GM18507 (cell line): ENCODE measurements around the gene HSPH1.

Source experiments
- DNase-seq: peaks from one replicate; pipeline ENCODE4 v3.0.0; 2011; ENCODE audit warnings: low read depth; ENCODE audit not compliant: insufficient read length; ENCODE audit errors: extremely low spot score
- FAIRE-seq: peaks from 2 replicates; lab custom pipeline; 2011; peaks lifted over from hg19 to GRCh38; lab: Jason Lieb, UNC

Gene HSPH1

GRCh38 chr13:31136724-31137123 is 25.0 kb downstream of the HSPH1 start:
- FAIRE-seq: no peak

GRCh38 chr13:31134039-31134711 is 27.5 kb downstream of the HSPH1 start:
- DNase-seq (no peak), FAIRE-seq (no peak)

More at GRCh38 chr13:31136724-31137123, 25.0 kb downstream of the HSPH1 start:
- no peak for DNase-seq

GRCh38 chr13:31133621-31134020 is 28.1 kb downstream of the HSPH1 start:
- FAIRE-seq: no peak

GRCh38 chr13:31131470-31131961 is 30.2 kb downstream of the HSPH1 start:
- no peak for FAIRE-seq

More at GRCh38 chr13:31133621-31134020, 28.1 kb downstream of the HSPH1 start:
- DNase-seq: no peak

GRCh38 chr13:31129419-31129818 is 32.3 kb downstream of the HSPH1 start:
- FAIRE-seq (no peak), DNase-seq (no peak)

More at GRCh38 chr13:31131470-31131961, 30.2 kb downstream of the HSPH1 start:
- DNase-seq: no peak

GRCh38 chr13:31124204-31124603 is 37.5 kb downstream of the HSPH1 start:
- no peak for DNase-seq
- no peak for FAIRE-seq

- FAIRE-seq (no peak), DNase-seq (no peak)
Measured at GRCh38 chr13:31122544-31123260, 39.0 kb downstream of the HSPH1 start.

GRCh38 chr13:31122143-31122542 is 39.6 kb downstream of the HSPH1 start:
- FAIRE-seq (no peak), DNase-seq (no peak)

- DNase-seq (no peak), FAIRE-seq (no peak)
Measured at GRCh38 chr13:31121379-31122140, 40.1 kb downstream of the HSPH1 start.

- DNase-seq (no peak), FAIRE-seq (no peak)
Measured at GRCh38 chr13:31119966-31120700, 41.6 kb downstream of the HSPH1 start.

GRCh38 chr13:31119526-31119925 is 42.2 kb downstream of the HSPH1 start:
- DNase-seq (no peak), FAIRE-seq (no peak)

- FAIRE-seq (no peak), DNase-seq (no peak)
Measured at GRCh38 chr13:31116224-31116623, 45.5 kb downstream of the HSPH1 start.

- FAIRE-seq (no peak), DNase-seq (no peak)
Measured at GRCh38 chr13:31115616-31116015, 46.1 kb downstream of the HSPH1 start.

GRCh38 chr13:31114641-31115040 is 47.1 kb downstream of the HSPH1 start:
- DNase-seq (no peak), FAIRE-seq (no peak)

GRCh38 chr13:31111136-31111535 is 50.6 kb downstream of the HSPH1 start:
- DNase-seq (no peak), FAIRE-seq (no peak)

GRCh38 chr13:31110617-31111016 is 51.1 kb downstream of the HSPH1 start:
- no peak for FAIRE-seq
- DNase-seq: no peak

- DNase-seq: no peak
- FAIRE-seq: no peak
Measured at GRCh38 chr13:31110169-31110568, 51.5 kb downstream of the HSPH1 start.

- FAIRE-seq (no peak), DNase-seq (no peak)
Measured at GRCh38 chr13:31107109-31107508, 54.6 kb downstream of the HSPH1 start.

- no peak for DNase-seq
- FAIRE-seq: no peak
Measured at GRCh38 chr13:31105856-31106255, 55.8 kb downstream of the HSPH1 start.
